Endometrial microvascular endothelial cells (primary cell): ENCODE measurements around the gene RETREG3. TPM values are rescaled to one million over a fixed set of nuclear protein-coding genes. Genes with fewer than 3 reads are reported as not detected.
"Not testable (repeated sequence)": the region's sequence is repeated elsewhere in the genome, so short reads cannot be mapped to it uniquely, and the experiment has no call there.

Experiments
- in situ Hi-C: cut with HindIII; loops from 2 replicates; pipeline ENCODE4 v1.10.0; 2017; ENCODE audit warnings: low sequenced_read_pairs, low pct_unique_long_range_greater_than_20kb; ENCODE audit errors: inconsistent ontology term
- total RNA-seq: library from RNA; depleted of rRNA; stranded (reverse); fragments of >200 nt; gene quantifications from one replicate; pipeline ENCODE4 v1.2.3, GENCODE V29; 2015; ENCODE audit errors: inconsistent ontology term

RETREG3 gene, protein sequence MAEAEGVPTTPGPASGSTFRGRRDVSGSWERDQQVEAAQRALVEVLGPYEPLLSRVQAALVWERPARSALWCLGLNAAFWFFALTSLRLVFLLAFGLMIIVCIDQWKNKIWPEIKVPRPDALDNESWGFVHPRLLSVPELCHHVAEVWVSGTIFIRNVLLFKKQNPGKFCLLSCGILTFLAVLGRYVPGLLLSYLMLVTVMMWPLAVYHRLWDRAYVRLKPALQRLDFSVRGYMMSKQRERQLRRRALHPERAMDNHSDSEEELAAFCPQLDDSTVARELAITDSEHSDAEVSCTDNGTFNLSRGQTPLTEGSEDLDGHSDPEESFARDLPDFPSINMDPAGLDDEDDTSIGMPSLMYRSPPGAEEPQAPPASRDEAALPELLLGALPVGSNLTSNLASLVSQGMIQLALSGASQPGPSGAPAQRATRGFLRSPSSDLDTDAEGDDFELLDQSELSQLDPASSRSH
- total RNA-seq: 65.9 TPM

DNA sequence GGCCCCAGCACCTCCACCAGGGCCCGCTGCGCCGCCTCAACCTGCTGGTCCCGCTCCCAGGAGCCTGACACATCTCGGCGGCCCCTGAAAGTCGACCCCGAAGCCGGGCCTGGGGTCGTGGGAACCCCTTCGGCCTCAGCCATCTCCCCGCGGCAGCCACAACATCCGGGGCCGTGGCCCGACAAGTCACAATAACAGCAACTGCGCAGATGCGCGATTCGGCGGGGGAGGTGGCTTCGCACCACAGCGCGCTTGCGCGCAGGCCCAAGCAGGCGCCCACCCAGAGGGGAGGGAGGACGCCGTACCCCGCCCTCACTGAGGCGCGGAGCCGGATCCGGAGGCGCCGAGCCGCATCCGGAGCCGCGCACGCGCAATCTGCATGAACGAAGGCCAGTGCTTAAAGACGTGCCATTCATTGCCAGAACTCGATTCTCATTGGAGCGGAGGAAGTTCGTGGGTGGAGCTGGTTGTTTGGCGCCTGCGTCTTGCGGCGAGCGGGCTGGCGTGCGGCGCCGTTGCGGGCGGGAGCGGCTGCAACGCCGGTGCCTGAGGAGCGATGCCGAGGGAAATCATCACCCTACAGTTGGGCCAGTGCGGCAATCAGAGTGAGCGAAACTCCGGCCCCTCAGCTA is at the start of gene RETREG3, which contains the start of gene TUBG1:
Gene RETREG3, minus strand, starts transcription at position 193 of the 632 bp plus-strand sequence. Its CDS starts 50 bp downstream, at position 143.
Gene TUBG1, plus strand, starts transcription at position 502 of the 632 bp plus-strand sequence. Its CDS starts 55 bp downstream, at position 557.
- in situ Hi-C loops: loop anchor here (10.0 kb wide), 1 partner anchor 76 kb away; the partner anchor contains the start of genes CCR10 and CNTNAP1

DNA sequence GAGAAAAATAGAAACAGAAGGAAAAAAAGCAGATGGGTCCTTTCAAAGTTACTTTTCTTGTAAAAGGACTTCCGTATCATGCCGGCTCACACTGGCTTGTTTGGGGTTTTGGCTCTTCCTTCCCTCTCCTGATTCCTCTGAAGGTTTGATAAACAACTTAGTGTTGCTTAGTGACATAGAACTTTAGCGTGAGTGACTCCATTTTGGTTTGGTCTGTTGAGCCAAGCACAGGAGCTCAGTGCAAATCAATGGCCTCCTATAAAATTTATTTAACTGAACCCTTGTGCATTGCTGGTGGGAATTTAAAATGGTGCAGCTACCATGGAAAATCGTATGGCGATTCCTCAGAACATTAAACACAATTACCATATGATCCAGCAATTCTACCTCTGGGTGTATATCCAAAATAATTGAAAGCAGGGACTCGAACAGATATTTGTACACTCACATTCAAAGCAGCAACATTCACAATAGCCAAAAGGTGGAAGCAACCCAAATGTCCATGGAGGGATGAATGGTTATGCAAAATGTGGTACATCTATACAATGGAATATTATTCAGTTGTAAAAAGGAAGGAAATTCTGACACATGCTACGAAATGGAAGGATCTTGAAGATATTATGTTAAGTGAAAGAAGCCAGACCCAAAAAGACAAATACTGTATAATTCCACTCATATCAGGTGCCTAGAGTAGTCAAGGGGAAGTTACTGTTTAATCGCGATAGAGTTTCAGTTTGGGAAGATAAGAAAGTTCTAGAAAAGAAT is 48.8 kb upstream of the RETREG3 start:
- in situ Hi-C loops: no loop called here

DNA sequence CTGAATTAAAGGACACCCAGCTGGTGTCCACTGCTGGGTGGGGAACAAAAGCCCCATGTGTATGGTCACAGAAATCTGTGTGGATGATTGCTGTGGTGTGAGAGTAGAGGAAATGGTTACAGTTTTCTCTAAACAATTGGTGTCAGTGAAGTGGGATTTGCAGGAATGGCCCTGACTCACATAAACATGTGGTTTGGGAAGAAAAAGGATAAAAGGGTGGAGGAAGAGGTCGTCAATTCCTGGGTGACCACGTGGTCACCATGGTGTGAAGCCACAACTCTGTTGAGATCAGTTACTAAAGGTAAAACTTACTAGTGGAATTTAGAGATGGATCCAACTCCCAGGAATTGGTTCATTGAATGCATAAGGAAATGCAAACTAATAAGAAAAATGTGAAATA is 46.4 kb upstream of the RETREG3 start:
- in situ Hi-C loops: no loop called here

DNA sequence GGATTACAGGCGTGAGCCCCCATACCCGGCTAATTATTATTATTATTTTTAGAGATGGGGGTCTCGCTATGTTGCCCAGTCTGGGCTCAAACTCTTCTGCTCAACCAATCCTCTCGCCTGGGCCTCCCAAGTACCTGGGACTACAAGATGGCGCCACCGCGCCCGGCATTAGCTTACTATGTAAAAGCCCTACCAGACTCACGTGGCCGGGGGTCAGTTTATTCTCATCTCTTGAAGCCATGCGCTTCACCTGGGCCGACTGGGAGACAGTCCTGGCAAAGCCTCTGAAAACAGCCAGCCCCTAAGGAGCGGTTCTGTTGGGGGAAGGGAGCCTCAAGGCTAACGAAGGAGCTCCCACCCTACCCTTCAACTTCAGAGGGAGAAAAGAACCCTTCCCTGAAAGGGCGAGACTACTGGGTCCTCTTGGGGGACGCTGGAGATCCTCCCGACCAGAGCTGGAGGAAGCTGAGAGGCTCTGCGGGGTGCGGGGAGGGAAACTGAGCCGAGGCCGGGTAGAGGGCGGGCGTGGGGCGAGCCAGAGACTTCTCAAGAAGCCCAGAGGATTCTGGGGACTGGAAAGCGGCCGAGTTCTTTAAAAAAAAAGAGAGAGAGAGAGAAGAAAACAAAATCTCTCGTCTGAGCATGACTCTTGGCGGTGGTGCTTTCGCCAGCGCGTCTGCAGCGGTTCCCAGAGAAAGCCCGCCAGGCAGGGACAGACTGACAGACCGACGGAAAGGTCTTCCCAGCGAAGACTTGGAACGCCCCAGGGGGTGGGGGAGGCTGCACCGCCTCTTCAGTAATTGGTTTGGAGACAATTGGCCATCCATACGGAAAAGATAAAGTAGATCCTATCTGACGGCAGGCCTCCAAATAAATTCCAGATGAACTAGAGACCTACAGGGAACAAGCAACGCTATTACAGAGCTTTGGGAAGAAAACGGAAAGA is 44.3 kb upstream of the RETREG3 start:
- in situ Hi-C loops: no loop called here

DNA sequence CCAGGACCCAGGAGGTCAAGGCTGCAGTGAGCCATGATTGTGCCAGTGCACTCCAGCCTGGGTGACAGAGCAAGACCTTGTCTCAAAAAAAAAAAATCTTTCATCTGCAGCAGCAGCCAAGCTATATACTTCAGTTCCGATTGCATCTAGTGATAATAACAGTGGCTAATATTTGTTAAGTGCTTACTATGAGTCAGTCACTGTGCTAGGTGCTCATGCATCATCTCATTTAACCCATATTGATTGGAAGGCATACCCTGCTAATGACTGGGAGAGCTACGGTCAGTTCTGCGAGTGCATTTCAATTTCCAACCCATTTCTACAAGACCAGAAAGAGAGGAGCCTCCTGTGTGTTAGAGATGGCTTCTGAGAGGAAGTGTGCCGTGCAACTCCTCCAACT is 42.2 kb upstream of the RETREG3 start:
- in situ Hi-C loops: no loop called here

DNA sequence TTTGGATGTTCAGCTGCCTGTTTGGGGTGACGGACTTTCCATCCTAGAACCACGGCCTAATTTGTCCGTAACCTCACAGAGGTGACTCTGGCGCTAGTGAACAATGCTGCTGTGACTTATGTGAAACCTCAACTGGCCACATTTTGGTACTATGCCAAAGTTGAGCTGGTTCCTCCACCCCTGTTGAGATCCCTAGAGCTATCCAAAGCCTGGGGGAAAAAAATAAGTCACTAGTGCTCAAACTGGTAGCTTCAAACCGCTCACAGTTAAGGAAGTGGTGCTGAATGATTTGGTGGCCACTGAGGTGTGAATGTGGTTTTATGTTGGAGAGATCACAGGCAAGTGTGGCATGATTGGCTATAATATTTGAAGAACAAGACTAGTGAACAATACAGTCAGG is 38.6 kb upstream of the RETREG3 start:
- in situ Hi-C loops: no loop called here

DNA sequence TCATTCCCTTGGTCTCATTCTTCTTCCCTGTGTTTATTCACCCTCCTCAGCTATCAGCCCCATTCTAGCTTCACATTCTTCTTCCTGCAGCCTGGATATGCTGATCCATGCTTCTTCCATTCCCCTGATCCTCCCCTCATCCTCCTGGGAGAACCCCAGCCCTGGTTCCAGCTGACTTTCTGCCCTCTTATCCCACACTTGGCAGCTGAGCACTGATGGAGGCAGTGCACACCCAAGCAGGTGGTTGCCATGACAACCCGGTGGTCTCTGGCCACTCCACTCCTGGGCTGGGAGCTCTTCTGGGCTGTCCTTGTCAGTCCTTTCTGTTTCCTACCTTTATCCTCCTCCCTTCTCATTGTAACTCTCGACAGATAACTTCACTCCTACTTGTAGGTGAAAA is 33.2 kb upstream of the RETREG3 start:
- in situ Hi-C loops: no loop called here

DNA sequence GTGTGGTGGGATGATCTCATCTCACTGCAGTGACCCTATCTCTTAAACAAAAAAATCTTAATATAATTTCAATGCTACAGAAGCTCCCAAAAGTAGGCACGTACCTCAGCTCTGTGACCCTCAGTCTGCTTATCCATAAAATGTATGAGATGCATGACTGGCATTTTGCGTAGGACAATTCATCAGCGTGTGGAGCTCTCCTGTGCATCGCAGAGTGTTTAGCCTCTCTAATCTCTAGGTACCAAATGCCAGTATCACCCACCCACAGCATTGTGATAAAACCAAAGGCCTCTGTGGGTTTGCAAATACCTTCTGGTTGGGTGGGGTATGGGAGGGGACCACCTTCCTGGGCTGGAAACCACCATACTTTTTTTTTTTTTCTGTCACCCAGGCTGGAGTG is 30.9 kb upstream of the RETREG3 start:
- in situ Hi-C loops: no loop called here

DNA sequence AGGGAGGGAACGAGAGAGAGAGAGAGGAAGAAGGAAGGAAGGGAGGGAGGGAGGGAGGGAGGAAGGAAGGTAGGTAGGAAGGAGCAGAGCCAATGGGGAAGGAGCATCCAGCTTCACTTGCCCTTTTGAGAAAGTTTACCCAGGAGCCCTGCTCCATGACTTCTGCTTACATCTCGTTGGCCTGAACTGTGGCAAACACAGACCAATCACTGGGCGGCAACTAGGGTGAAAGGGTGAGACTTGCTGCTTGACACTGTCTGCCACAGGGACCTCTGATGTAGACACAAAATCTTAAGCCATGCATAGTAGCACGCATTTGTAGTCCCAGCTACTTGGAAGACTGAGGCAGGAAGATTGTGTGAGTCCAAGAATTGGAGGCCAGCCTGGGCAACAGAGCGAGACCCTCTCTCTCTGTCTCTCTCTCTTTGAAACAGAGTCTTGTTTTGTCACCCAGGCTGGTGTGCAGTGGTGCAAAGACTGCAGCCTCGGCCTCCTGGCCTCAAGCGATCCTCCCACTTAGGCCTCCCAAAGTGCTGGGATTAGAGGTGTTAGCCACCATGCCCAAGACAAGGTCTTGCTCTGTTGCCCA is 30.4 kb upstream of the RETREG3 start:
- in situ Hi-C loops: no loop called here

DNA sequence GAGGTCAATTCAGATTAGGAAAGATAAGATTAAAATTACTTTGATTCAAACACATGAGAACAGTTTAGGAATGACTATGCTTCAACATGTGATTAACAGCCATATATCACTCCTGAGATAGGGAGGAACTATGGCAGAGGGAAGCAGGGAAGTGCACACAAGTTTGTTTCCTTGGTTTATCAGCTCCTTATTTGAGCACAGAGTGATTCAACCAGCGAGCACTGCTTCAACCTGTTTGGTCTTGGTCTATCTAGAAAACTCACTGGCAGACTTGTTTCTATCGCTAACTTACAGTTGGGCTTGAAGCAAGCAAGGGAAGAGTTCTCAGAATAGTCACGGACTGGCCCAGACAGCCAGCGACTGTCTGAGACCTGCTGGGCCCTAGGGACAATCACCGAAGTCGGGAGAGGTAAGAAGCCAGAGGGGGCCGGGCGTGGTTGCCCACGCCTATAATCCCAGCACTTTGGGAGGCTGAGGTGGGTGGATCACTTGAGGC is 23.8 kb upstream of the RETREG3 start:
- in situ Hi-C loops: no loop called here

DNA sequence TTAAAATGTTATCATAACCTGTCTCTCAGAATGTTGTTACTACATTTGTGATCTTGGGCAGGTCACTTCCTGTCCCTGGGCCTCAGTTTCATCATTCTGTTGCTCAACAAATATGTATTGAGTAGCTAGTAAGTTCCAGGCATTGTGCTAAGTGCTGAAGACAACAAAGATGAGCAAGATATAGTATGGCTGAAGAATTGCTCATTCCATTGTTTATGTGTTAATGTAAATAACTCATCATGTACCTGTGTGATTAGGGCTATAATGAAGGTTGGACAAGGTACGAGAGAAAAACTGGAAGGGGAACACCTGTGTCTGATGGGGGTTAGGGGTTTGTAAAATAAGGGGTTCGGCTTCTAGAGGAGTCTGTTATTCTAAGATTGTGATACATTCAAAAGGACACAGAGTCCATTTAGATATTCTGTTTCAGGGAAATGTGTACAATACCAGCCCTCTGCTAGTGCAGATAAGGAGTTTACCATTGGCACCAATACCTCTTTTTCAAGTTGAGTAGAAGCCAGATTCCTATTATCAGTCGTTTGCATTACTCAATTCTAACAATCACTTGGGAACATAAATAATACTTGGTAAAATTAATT is 20.3 kb upstream of the RETREG3 start:
- in situ Hi-C loops: no loop called here

DNA sequence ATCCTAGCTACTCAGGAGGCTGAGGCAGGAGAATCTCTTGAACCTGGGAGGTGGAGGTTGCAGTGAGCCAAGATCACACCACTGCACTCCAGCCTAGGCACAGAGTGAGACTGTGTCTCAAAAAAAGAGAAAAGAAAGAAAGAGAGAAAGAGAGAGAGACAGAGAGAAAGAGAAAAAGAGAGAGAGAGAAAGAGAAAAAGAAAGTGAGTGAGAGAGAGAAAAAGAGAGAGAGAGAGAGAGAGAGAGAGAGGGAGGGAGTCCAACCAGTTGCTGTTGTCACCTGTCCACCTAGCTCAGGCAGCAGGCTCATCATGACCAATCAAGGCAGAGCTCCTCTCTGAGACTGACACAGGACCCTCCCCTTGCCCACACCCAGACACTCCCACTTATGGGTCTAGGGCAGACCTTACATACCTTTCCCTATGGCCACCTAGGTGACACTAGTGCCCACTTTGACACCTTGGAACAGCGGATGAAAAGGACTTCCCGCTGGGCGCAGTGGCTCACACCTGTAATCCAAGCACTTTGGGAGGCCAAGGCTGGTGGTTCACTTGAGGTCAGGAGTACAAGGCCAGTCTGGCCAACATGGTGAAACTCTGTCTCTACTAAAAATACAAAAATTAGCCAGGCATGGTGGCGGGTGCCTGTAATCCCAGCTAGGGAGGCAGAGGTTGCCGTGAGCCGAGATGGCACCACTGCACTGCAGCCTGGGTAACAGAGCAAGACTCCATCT is 18.0 kb upstream of the RETREG3 start:
- in situ Hi-C loops: not testable (repeated sequence)

DNA sequence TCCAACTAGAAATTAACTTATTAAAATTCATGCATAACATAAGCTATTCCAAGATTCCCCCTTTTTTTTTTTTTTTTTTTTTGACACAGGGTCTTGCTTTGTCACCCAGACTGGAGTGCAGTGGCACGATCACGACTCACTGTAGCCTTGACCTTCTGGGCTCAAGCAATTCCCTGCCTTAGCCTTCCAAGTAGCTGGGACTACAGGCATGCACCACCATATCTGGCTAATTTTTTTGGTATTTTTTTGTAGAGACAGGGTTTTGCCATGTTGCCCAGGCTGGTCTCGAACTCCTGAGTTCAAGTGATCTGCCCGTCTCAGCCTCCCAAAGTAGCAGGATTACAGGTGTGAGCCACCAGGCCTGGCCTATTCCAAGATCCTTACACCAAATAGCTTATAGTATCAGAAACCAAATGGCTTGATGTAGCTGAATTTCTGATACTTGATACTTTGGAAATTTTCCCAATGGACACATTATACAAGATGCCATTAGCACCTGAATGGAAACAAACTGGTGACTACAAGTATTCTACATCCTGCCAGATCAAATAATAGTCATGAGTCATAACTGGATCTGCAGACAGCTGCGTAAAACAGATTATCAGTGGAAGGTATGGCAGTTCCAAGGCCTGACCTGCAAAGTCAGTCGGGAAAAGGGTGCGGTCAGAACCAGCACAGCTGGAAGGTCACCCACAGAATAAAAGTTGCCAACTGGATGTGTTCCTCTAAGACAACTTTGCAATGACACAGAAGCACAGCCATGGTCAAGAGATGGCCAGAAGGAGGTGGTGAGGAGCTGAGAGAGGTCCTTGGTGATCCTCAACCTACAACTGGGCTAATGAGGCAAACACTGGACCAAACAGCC is 14.8 kb upstream of the RETREG3 start:
- in situ Hi-C loops: no loop called here

DNA sequence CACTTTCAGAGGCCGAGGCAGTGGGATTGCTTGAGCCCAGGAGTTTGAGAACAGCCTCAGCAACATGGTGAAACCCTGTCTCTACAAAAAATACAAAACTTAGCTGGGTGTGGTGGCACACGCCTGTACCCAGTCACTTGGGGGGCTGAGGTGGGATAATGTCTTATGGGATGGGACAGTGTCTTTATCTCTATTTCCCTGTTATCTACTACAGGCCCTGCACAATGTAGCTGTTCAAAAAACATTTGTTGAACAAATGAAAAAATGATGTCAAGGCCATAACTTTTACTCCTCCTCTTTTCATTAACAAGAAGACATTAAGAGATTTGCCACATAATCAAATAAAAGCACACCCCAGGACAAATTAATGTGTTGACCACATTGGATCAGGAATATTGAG is 14.1 kb upstream of the RETREG3 start:
- in situ Hi-C loops: no loop called here

DNA sequence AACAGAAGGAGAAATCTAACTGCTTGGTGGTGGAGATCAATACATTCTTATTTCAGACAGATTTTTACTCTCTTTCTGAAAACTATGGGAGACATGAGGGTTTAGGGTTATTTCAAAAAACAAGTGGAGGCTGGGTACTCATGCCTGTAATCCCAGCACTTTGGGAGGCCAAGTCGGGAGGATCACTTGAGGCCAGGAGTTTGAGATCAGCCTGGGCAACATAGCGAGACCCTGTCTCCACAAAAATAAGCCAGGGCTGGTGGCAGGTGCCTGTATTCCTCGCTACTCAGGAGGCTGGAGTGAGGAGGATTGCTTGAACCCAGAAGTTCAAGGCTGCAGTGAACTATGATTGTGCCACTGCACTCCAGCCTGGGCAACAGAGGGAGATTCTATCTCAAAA is 12.8 kb upstream of the RETREG3 start:
- in situ Hi-C loops: not testable (repeated sequence)
